Hematopoietic multipotent progenitor cell (in vitro differentiated cells): ENCODE measurements around the gene NBAS. TPM values are rescaled to one million over a fixed set of nuclear protein-coding genes. Genes with fewer than 3 reads are reported as not detected.

Source experiments
- DNase-seq, 3 donors: peaks; one replicate each; pipeline ENCODE4 v3.0.0-alpha.2; 2011 to 2015; ENCODE audit warnings: low read depth in 2 of 3, low spot score in 2 of 3
- total RNA-seq: library from RNA; depleted of rRNA; stranded (reverse); fragments of >200 nt; gene quantifications from one replicate; pipeline ENCODE4 v1.2.3, GENCODE V29; 2012

Gene NBAS
- 56.3 TPM for total RNA-seq

DNA sequence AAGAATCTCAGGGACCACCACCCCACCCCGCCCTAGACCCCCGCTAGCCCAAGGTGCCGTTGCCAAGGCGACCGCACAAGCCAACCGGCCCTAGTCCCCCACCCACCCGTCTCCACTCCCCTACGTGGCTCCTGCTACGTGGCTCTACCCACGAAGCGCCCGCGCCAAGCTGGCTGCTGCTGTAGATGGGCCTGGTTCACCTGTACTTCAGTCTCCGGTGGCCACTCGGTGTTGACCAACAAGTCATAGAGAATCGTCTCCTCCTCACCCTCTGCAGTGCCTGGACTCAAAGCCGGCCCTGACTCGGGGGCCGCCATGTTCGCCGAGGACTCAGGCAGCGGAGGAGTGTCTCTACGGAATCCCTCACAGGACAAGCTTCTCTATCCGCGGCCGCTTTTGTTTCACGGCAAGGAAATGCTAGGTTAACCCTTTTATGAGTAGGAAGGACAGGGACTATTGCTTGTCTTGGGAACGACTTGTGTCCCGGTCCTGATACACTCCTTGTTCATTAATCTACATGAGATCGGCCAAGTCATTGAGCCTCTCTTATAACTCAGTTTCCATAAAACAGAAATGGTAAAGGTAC, at the start of gene NBAS:
Gene NBAS (minus strand): TSS at position 347 of the 586 bp plus-strand sequence. CDS start 30 bp downstream, at position 317.
- peak; percentile 62 to 85 (median 82) for DNase-seq

- DNase-seq, result no peak
These were observed 49.4 kb upstream of the NBAS start for GRCh38 chr2:15610430-15610952.

DNA sequence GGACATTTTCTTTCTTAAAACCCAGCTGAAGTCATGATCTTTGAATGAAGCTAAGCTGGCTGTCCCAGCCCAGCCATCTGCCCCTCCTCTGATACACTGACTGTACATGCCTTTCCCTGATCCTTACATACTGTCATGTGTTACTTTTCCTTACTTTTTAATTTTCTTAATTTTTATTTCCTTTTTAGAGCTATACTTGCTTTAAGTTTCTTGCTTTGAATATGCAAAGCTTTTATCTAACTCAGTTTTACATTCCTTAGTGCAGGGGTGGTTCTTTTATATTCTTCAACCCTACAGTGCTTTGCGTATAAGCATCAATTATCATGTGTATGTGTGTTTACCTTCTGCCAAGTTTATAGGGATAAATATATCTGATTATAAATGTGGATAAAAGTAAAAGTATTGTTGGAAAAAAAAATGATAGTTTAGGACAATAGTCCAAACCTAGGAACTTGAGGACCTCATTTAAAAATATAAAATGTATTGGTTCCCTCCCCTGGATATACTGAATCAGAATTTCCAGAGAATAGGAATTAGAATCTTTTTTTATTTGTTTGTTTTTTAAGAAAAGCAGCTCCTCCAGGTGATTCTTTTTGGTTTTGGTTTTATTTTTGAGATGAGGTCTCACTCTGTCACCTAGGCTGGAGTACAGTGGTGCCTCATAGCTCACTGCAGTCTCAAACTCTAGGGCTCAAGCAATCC, 48.4 kb upstream of the NBAS start:
- DNase-seq, result no peak

GRCh38 chr2:15608392-15608761, 47.2 kb upstream of the NBAS start:
- no peak for DNase-seq

DNA sequence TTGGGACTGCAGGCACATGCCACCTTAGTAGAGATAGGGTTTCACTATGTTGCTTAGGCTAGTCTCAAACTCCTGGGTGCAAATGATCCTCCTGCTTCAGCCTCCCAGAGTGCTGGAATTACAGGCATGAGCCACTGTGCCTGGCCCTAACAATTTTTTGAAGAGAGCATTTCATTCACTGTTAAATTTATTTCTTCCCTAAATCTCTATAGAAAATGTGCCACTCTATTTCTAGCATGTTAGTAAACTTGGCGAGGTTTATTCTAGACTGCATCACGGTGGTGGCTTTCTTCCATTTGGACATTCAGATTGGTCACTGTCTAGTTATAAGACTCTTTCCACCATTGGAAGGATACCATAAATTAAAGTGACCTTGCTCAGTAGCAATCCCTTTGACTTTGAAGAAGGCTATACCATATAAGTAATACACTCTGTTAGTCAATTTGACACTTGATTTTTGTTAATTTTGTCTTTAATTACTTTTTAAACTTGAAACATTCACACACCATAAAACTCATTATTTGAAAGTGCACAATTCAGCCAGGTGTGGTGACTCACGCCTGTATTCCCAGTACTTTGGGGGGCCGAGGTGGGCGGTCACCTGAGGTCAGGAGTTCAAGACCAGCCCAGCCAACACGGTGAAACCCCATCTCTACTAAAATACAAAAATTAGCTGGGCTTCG, 46.7 kb upstream of the NBAS start:
- no peak for DNase-seq

- no peak for DNase-seq
These were observed 45.6 kb upstream of the NBAS start for GRCh38 chr2:15606481-15607441.

DNA sequence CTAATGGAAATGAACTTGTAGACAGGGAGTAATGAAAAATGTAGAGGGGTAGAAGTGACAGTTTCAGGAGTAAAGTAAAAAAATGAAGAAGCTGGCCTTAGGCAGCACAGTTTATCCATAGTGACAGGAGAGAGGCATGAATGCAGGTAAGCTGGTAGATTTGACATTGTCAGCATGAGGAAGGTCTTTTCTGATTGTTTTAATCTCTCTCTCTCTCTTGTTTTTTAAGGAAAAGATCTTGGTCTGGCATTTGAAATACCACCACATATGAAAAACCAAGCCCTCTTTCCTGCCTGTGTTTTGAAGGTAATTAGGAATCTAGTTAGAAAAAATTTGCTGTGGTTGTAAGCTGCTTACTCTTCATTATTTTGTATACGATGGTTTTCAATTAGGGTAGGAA, 44.6 kb upstream of the NBAS start:
- no peak for DNase-seq

DNA sequence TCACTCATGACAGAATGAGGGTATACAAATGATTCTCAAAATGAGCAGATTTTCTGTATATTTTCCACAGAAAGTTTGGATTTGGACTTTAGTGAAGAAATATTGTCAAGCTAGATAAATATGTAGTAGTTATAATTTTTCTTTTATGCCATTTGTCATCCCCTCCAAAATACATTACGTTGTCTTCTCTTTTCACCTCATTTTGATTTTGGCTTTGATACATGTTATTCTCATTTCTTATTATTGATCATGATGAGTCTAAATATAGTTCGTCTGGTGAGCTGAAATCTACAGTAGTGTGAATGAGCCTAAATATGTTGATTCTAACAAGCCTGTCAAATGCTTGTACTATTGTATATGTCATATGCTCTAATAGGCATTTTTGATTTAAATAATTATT, 42.8 kb upstream of the NBAS start:
- no peak for DNase-seq

DNA sequence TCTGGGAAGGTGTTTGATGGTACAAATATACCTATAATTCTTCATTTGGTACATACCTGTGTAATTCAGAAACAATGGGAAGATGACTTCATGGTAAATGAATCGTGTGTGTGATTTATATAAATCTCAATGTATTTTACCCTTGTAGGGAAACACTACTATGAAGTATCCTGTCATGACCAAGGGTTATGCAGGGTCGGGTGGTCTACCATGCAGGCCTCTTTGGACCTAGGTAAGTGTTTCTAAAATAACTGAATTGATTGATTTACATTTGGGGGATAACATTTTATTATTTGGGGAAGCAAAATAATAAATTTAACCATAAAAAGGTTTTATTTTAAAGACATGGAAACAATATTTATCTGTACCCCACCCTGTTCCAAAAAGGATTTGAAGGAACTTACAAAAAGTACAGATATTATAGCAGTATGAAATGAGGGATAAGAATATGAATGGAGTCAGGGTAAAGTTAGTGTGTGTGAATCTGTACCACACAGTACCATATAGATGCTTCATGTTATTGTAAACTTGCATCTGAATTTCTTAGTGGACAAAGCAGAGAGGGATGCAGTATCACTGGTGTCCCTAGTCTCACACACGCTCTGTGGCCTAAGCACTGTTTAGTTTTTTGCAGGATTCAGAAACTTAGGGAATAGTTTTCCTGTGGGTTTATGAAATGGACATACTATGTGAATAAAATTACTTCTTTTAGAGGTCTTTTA, 42.1 kb upstream of the NBAS start:
- no peak for DNase-seq

GRCh38 chr2:15602393-15602792, 41.3 kb upstream of the NBAS start:
- DNase-seq, result no peak

- DNase-seq, result no peak
These were observed 40.5 kb upstream of the NBAS start for GRCh38 chr2:15601681-15602080.

DNA sequence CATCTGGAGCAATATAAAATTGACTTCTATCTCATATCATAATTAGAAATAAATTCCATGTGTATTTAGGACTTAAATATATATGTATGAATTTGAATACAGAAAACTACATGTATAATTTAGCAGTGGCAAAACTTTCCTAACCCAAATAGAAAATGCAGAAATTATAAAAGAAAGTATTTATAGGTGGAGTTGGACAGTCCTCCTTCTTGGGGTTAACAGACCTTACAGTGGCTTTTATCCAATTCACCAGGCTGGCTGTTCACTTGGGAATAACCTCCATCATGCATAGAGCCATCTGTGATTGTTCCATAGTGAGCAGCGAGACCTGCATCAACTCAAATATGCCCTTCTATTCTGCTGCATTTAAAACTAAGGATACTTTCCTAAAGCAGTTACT, 38.9 kb upstream of the NBAS start:
- no peak for DNase-seq

DNA sequence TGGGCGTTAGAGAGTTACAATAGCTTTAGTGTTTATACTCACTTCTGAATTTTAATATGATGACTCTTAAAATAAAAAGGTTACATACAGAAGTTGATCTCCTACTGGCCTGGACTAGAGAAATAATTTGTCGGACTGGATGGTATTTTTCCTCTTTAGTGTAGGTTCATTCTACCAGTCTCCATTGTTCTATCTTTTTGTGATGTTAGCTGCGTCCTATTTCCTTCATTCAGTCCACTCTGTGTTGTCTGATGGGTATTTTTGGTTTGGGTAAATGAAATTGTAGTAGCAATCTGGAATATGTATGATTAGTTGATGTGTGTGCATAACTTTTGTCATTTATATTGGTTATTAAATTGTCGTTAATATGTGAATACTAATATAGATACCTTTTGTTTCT, 35.8 kb upstream of the NBAS start:
- no peak for DNase-seq

- no peak for DNase-seq
These were observed 35.2 kb upstream of the NBAS start for GRCh38 chr2:15596350-15596749.

- no peak for DNase-seq
These were observed 34.8 kb upstream of the NBAS start for GRCh38 chr2:15595936-15596335.

DNA sequence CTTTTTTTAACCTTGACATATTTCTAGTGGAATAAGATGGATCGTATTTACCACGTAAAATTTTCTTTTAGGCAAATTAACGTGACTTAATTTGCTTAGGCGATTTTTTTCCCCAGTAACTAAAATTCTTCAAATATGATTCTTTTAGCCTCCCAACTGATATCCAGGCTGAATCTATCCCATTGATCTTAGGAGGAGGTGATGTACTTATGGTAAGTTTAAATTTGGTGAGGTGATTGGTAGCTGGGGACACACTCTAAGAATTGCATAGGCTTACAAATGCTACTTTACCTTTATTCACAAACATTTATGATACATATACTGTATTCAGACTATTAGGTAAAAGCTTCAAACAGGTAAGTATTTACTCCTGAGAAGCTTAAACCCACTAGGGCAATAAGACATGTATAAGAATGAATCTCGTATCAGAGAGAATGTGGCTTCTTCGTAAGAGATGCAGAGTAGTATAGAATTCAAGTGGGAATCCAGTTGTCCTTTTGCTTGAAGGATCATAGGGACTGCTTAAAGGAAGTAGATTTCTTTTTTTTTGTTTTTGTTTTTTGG, 34.3 kb upstream of the NBAS start:
- DNase-seq, result no peak

DNA sequence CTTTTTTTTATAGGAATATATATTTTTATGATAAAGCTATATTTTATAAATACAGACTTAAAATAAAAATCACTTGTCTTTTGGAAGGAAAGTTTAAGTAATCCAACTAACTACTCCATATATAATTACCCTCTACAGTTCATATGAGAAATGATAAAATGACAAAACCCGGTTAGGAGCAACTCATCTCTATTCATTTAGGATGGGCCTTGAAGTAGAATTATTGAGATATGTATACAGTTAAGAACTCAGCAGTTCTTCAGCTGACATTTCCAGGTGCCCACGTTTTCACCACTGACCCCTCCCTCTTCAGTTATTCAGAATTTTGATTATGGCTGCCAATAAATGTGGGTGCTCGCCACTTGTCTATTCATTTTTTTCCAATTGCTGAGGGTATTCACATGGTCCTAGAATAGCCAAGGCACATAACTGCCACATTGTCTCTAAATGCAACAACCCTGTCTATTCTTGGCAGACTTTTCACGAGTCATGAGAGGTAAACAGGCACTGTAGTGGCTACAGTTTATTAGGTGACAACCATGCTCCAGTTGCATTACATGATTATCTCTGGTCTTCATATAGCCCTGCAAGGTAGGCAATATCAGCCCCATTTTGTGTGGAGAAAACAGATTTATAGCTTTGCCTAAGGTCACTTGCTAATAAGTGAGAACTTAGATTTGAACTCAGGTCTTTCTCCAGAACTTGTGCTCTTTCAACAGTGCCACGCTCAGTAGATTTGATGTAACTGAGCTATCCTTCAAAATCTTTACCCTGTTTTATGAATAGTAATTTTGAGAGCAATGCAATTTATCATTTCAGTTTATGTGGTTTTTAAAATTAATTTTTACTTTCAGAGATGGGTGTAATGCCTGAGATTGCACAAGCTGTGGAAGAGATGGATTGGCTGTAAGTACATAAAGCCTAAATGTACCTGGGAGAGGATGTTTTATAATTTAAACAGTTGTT, 33.4 kb upstream of the NBAS start:
- DNase-seq, result no peak

DNA sequence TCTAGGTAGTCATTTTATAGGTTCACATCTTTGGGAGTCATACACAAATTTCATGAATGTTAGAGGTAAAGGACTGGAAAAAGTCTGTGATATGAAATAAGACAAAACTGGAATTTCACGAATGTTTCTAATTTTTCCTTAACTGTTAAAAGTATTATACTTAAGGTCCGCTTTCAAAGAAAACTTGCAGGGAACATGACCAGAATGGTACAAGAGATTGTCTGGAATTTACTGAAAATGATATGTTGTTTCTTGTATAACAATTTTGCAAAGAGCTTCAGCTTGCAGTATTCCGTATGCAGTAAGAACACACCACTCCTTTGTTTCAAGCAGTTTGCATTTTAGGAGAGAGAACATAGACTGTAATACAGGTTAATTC, 32.2 kb upstream of the NBAS start:
- DNase-seq, result no peak
